Left cardiac atrium (tissue), 4 donors: ENCODE results near the gene UBE2E1. TPM values are rescaled to one million over a fixed set of nuclear protein-coding genes. Genes with fewer than 3 reads are reported as not detected.
"Not testable (repeated sequence)": the region's sequence is repeated elsewhere in the genome, so short reads cannot be mapped to it uniquely, and the experiment has no call there.

ENCODE experiments used
- ATAC-seq, 2 donors: fragments of 200-7000 bp; cut with Tn5 transposase; one replicate each; pipeline ENCODE4 v1.9.1; 2020; ENCODE audit warnings: mild to moderate bottlenecking in 2 of 2, moderate library complexity in 2 of 2
- DNase-seq: peaks from one replicate; pipeline ENCODE4 v3.0.0-alpha.2; 2020
- intact Hi-C, 2 donors: fragments of 100-400 bp; cut with DNase I; formaldehyde crosslinking; loops; one replicate each; pipeline versions ENCODE4 v1.14.1 to v1.15.1; 2022 to 2023
- total RNA-seq, 2 donors: library from RNA; stranded (reverse); fragmentation: NEBNext Ultra II Directional; extraction: Animal tissue kit (Norgen Biotek cat#: 25700); gene quantifications; one replicate each; pipeline ENCODE4 v1.2.1, GENCODE V29; 2021
- donor health status: DM: no; HTN: yes; CAD: no.
- donor health status: DM: no; HTN: yes; CAD: no; lungs with severe emphysema.
- donor health status: DM: yes; HTN: yes; CAD: no.
- donor health status: Dilated cardiomyopathy.

UBE2E1 gene
- total RNA-seq, 2 donors from 2014 or later, result 51.8 to 54.7 TPM

- ATAC-seq, result no peak
- DNase-seq, result no peak
- intact Hi-C loops, result no loop called here
Observed at GRCh38 chr3:23894254-23895061, 88.7 kb downstream of the UBE2E1 start.

DNA sequence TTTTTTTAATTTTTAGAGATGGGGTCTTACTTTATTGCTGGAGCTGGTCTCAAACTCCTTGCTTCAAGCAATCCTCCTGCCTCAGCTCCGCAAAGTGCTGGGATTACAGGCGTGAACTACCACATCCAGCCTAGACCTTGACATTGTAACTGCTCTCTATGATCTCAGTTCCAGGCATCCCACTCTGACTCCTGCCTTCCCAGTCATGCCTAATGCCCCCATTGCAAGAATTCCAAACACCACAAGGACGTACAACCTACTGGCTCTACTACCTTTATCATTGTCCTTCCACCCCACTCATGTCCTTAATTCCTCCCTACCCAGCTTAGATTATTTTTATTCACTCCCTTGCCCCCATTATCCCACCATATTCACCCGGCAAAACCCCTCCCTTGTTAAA, 89.4 kb downstream of the UBE2E1 start:
- no peak for ATAC-seq
- no peak for DNase-seq
- intact Hi-C loops, result no loop called here

- intact Hi-C loops, result no loop called here
Observed at GRCh38 chr3:23900744-23901143, 95.0 kb downstream of the UBE2E1 start.

GRCh38 chr3:23904545-23904944, 98.8 kb downstream of the UBE2E1 start:
- no peak for ATAC-seq
- intact Hi-C loops, result no loop called here
- no peak for DNase-seq

More at GRCh38 chr3:23900744-23901143, 95.0 kb downstream of the UBE2E1 start:
- DNase-seq (no peak), ATAC-seq (no peak)

DNA sequence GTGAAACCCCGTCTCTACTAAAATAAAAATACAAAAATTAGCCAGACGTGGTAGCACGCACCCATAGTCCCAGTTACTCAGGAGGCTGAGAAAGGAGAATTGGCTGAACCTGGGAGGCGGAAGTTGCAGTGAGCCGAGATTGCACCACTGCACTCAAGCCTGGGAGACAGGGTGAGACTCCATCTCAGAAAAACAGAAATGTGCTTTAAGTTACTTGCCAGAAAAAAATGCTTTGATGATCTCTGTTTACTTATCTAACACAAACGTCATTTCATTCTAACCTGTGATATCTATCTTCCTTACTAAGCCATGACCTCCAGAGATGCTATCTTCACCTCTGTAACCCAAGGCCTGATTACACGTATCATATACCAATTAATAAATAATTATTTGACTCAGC, 103.6 kb downstream of the UBE2E1 start:
- DNase-seq, result no peak

DNA sequence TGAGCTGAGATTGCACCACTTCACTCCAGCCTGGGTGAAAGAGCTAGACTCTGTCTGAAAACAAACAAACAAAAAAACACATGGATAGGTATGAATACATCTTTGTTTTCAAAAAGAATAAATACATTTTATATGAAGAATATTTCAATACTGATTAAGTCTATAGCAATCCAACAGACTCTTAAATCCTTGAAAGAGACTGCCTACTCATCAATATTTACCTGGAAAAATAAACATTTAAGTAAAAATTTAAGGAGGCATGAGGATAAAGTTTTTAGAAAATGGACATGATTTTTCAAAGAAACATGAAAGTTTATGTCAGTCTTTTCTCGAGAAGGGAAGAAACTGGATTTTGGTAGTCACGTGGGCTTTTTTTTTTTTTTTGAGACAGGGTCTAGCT, 105.6 kb downstream of the UBE2E1 start:
- ATAC-seq (no peak), DNase-seq (no peak)
- intact Hi-C loops, result no loop called here

More for the DNA sequence above, 103.6 kb downstream of the UBE2E1 start:
- intact Hi-C loops, result no loop called here
- no peak for ATAC-seq

- ATAC-seq, intact Hi-C loops, DNase-seq: not testable (repeated sequence)
Observed at GRCh38 chr3:23912335-23912734, 106.6 kb downstream of the UBE2E1 start.

DNA sequence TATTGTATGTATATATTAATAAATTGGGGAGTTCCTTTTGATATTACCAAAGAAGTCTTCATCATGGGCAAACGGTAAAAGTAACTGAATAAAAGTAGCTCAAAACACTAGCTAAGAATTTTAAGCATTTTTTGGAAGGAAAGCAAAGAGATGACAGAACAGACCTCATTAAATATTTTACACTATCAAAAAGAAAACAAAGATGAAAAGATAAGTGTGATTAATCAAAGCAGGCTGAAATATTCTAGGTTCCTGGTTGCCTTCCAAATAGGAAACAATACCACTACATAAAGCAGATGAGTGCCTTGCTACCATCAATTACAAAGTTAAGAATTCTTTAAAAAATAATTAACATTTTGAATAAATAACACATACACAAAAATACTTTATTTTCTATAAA, 107.4 kb downstream of the UBE2E1 start:
- intact Hi-C loops, result no loop called here
- DNase-seq (no peak), ATAC-seq (no peak)

DNA sequence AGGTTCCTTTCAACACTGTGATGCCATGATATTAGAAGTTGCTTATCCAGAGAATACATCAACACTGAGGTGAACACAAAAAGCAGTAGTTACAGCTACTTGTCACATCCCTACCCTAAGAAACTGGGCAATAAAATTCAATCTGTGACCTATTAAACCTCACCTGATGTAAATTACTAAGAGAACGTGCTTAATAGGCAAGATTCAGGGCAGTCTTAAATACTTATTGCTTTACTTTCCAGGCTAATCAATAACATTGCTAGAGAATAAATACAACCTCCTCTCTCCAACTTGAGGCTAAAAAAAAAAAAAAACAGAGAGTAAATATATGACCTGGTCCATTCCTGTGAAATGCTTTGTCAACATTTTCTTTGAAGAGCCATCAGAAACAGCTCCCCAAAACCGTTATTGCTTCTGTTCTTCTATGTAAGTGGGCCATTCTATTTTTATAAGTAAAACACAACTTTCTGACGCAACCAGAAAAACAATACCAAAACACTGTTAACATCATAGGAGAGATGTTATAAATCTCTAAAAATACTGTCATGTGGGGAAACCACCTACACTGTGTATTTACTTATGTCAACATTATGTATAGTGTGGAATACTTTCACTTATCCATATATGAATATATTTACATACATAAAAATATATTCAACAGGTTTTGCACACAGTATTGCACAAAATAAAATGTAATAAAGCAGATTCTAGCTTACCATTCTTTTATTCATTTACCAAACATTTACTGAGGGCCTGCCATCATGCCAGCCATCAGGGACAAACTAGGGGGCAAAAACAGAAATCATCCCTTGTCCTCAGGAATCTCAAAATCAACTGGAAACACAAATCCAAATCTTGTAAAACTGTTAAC, 108.4 kb downstream of the UBE2E1 start:
- intact Hi-C loops, result no loop called here
- no peak for ATAC-seq
- DNase-seq, result no peak

- intact Hi-C loops, result loop anchor here in 1 of 2 donors (2.0 kb wide), 1 partner anchor 29 kb away; the partner anchor contains the start of gene NR1D2
- no peak for DNase-seq
- no peak for ATAC-seq
Observed at GRCh38 chr3:23915537-23916108, 109.9 kb downstream of the UBE2E1 start.

DNA sequence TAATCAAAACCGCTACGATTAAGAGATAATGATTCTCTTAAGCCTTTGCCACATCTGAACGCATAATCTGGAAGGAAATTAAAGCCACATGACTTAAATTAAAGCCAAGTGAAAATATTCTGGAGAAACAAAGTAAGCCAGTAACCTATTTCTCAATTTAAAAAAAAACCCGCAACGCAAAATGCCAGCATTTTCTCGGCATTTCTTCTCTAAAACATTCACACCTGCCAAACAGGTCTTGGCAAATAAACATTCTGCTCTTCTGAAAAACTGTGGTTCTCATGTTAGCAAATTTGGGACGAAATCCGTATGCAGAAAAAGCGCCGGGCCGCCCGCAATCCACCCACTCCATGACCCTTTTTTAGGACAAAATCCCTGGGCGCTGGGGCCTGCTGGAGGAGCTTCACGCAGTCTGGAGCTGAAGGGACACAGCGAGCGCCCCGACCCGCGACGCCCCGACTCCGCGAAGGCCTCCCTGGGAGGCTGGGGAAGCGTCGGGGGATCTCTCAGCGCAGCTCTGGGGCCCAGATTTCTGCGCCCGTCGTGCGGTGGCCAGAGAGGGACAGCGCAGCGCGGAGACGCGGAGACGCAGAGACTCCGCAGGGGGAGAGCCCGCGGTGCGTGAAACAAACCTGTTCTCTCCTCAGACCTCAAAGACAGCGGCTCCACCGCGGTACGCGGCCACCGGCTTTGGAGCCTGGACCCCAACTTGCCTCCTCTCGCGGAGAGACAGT, 110.6 kb downstream of the UBE2E1 start:
- no peak for DNase-seq
- ATAC-seq, result peak; percentile 52 to 67
- intact Hi-C loops, result loop anchor here in 1 of 2 donors (2.0 kb wide), 1 partner anchor 28 kb away; the partner anchor contains the start of gene NR1D2

DNA sequence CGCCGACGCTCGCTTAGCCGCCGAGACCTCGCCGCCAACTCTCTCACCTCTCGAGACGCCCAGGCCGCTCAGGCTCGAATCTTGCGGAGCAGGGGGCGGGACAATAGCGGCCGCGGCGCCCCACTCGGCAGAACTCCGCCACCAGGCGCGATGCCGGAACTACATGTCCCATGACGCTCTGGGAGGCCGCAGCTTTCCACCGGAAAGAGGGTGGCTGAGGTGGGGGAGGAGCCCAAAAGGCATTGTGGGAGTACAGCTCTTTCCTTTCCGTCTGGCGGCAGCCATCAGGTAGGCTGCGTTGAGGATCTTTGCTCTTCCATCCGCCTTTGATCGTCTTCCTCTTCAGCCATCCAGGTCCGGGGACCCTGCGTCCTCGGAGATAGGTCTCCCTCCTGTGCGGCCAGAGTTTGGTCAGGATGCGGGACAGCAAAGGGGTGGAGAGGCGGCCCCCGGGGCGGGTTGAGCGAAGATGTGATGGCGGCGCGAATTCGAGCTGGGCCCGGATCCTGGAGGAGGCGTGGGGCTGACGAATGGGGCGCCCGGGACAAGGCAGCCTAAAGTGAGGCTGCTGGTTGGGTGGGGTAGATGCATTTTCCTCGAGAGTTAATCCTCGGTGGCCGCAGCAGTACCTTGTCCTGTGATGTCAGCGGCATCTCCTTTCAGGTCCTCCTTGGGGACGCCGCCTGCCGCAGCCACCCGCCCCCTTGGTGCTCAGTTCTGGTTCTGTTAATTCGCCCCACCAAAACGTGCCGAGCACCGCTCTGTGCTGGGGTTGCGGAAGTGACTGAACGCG, 111.3 kb downstream of the UBE2E1 start, which contains the start of the genes NKIRAS1 and RPL15:
NKIRAS1 (minus strand) TSS at position 105 of the 793 bp plus-strand sequence. CDS start 6,086 bp downstream, outside the sequence.
RPL15 (plus strand) TSS at position 247 of the 793 bp plus-strand sequence. CDS start 728 bp downstream, outside the sequence.
- DNase-seq, result peak; percentile 98
- intact Hi-C loops, result loop anchor here in 1 of 2 donors (2.0 kb wide), 1 partner anchor 28 kb away; the partner anchor contains the start of gene NR1D2
- ATAC-seq, result peak; percentile 98

GRCh38 chr3:23917679-23918303, 112.0 kb downstream of the UBE2E1 start:
- intact Hi-C loops, result loop anchor here in 1 of 2 donors (2.0 kb wide), 1 partner anchor 27 kb away; the partner anchor contains the start of gene NR1D2
- not testable (repeated sequence) for ATAC-seq

DNA sequence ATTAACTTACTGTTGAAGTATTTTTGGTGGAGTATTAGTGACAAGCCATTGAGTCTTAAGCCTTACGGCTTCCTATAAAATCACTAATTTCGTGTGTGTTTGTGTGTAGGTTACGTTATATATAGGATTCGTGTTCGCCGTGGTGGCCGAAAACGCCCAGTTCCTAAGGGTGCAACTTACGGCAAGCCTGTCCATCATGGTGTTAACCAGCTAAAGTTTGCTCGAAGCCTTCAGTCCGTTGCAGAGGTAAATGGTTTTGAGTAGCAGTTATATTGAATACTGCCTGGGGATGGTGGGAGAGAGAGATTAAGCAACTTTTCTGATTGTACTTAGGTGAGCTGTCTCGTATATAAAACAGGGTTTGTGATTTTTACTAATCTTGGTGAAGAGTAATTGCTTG, 112.6 kb downstream of the UBE2E1 start:
- intact Hi-C loops, ATAC-seq, DNase-seq: not testable (repeated sequence)

More at GRCh38 chr3:23917679-23918303, 112.0 kb downstream of the UBE2E1 start:
- not testable (repeated sequence) for DNase-seq

DNA sequence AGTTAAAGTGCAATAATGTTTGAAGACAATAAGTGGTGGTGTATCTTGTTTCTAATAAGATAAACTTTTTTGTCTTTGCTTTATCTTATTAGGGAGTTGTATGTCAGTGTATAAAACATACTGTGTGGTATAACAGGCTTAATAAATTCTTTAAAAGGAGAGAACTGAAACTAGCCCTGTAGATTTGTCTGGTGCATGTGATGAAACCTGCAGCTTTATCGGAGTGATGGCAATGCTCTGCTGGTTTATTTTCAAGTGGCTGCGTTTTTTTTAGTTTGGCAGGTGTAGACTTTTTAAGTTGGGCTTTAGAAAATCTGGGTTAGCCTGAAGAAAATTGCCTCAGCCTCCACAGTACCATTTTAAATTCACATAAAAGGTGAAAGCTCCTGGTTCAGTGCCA, 113.9 kb downstream of the UBE2E1 start:
- intact Hi-C loops, result no loop called here
- ATAC-seq (no peak), DNase-seq (no peak)

- ATAC-seq, result no peak
- intact Hi-C loops, result no loop called here
- no peak for DNase-seq
Observed at GRCh38 chr3:23920151-23920655, 114.4 kb downstream of the UBE2E1 start.

DNA sequence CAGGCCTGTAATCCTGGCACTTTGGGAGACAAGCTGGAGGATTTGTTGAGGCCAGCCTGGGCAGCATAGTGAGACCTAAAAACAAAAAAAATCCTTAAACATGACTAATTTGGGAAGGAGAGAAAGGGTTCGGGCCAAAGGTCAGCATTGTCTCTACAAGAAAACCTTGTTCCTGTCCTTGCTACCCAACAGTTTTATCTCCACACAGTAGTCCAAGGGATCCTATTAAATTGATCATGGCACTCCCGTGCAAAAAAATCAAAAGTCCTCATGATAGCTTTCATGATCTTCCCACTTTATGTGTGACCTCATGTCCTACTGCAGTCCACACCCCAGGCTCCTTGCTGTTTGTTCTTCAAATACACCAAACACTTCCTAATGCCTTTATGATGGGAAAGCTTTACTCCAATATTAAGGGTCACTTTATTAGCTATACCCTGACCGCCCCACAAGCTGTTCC, 115.3 kb downstream of the UBE2E1 start:
- no peak for DNase-seq
- intact Hi-C loops, result no loop called here
- ATAC-seq, result no peak
